ENCODE data around the gene SLC5A8.
"Not testable (repeated sequence)": the region's sequence is repeated elsewhere in the genome, so short reads cannot be mapped to it uniquely, and the experiment has no call there.

Gene SLC5A8

DNA sequence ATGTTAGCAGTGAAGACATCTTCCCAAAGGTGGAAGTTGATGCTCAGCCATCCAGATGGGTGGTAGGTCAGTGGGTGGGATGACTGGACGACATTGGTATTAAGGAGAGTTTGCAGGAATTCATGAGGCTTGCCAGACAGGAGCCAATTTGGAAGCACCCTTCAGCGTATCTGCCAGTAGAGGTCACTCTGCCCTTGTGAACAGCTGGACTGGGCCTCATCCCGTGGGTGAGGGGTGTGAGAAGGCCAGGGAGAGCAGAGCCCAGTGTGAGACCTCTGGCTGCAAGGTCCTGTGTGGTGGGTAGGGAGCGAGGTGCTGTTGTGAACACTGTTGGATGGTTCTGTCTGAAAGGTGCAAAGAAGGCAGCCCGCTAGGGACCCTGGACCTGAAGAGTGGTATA, 37.7 kb downstream of the SLC5A8 start:
- no peak for DNase-seq

DNA sequence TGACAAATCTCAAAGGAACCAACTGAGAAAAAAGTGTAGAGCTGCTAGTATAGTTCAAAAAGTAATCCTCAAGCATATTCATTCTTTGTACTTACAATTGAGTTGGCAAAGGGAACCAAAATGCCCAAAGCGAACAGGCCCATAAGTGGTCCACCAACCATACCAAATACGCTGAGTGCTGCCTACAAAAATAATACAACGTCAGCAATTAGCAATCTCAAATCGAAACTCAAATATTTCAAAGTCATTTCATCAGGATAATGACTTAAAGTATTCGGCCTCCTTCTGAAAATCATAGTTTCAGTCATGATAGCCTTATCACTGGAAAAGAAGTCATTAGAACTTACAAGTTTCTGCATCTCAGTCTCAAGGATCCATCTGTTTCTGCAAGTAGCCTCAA, 42.0 kb downstream of the SLC5A8 start:
- no peak for DNase-seq

DNA sequence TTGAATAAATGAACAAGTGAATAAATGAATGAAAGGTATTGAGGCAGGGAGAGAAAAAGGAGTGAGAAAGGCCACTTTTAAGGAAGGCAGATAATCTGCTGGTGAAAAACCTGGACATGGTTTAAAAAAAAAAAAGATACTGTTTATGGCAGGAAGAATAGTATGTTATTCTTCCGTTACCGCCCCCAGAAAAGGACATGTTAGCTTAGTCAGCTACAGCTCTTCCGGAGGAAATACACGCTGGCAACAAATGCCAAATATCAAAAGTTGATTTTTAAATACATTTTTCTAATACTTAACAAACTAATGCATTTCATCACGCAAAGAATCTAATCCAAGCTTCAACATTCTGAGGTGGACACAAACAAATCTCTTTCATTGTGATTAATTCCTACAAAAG, 43.2 kb downstream of the SLC5A8 start:
- no peak for DNase-seq

DNA sequence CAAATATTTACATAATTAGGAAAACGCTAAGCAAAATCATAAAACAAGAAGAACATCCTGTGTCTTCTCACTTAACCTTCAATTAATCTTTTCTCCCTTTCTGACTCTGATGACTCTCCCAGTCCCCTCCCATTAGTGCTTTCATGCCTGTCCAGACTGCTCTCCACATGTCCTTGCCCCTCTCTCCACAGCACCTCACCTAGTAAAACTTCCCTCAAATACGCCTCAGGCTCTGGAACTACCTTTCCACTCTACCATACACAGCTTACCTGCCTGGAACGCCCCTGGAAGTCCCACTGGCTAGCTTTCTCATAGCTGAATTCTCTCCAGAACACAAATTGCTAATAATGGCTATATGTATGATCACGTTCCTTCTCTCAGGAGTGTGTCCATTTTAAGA, 44.7 kb downstream of the SLC5A8 start:
- no peak for DNase-seq

DNA sequence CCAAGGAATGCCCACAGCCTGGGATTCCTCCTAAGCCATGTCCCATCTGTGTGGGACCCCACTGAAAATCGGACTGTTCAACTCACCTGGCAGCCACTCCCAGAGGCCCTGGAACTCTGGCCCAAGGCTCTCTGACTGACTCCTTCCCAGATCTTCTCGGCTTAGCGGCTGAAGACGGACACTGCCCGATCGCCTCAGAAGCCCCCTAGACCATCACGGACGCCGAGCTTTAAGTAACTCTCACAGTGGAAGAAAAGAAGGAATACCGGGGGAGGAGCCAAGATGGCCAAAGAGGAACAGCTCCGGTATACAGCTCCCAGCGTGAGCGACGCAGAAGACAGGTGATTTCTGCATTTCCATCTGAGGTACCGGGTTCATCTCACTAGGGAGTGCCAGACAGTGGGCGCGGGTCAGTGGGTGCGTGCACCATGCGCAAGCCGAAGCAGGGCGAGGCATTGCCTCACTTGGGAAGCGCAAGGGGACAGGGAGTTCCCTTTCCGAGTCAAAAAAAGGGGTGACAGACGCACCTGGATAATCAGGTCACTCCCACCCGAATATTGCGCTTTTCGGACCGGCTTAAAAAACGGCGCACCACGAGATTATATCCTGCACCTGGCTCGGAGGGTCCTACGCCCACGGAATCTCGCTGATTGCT, 64.1 kb downstream of the SLC5A8 start:
- DNase-seq = not testable (repeated sequence)

DNA sequence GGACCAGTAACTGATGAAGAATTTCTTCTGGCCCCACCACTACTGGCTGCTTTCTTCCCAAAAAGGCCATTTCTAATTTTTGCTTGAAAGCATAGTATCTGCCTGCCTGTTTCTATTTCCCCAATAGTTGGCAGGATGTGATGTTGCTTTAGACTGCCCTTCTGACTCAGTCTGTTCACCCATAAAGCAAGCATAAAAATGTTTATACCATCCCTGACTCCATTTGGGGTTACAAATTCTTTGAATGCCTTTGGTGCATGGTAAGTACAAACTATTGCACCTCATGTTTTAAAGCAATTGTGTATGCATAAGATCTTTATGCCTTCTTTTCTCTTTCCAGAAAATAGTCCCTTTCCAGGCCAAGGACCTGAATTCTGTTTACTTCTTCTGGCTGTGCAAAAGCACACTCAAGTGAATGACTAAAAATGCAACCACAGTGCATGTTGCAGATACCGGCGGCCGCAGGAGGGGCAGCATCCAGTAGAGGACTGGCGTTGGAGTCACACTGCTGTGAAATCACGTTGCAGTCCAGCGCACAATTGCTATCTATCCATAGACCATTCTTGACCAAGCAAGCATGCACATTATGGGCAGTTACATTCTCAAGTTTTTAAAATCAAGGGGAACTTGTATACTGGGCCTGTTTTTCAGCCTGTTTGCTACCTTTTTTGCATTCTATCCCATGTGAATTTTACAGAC, 82.4 kb downstream of the SLC5A8 start:
- no peak for DNase-seq

DNA sequence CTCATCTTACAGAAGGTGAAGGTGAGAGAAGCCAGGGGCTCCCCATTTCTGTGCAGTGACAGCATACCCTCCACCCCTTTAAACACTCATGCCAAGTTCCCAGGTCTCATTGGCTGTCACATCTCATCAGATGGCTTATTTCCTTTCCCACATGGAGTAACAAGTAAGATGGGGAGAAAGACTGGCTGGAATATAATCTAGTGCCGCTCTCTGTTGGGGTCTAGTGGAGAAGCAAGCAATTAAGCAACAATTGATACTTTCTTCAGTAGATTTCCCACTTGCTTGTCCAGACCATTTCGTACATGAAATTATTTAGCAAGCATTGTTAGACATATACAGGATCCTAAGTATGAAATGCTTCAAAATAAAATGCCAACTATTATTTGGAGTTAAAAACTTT, 92.2 kb downstream of the SLC5A8 start:
- no peak for DNase-seq

DNA sequence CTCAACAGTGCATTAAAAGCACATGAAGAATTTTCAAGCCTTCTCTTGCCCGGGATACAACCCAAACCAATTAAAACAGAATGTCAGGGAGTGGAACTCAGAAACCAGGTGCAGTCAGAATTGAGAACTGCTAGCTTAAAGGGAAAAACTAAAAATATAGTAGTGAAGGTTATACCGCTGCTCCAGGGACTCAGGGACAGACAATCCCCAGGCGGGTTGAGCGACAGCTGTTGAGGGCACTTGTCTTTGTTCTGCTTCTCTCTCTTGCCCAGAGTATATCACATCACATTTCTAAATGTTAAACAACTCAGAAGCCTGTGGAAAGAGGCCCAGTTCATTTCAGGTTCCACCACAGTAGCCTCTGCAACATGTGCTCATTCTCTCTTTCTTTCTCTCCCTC, 93.1 kb downstream of the SLC5A8 start:
- no peak for DNase-seq

DNA sequence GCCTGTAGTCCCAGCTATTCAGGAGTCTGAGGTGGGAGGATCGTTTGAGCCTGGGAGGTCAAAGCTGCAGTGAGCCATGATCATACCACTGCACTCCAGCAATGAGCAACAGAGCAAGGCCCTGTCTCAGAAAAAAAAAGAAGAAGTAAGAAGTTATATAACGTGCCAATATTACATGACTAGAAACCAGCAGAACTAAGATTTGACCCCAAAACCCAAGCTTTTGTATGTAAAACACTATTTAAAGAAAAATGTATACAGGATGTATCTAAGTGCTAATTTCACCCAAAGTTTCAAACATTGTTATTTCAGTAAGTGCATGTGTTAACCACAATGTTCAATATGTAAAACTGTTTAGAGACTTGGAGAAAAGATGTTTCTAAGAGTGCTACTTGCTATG, 94.7 kb downstream of the SLC5A8 start:
- DNase-seq = no peak

DNA sequence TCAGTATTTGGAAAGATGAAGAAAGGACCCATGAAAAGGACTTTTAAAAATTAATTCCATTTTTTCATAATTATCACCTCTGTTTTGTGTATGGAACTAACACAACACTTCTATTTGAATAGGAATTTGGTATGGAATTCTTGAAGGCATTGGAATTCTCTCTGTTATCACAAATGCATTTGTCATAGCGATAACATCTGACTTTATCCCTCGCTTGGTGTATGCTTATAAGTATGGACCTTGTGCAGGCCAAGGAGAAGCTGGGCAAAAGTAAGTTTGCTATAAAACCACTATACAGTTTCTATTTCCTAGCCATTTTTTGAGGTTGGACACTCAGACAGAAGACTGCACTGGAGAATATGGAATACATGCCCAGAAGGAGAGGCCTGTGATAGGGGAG, 98.6 kb downstream of the SLC5A8 start:
- no peak for DNase-seq

DNA sequence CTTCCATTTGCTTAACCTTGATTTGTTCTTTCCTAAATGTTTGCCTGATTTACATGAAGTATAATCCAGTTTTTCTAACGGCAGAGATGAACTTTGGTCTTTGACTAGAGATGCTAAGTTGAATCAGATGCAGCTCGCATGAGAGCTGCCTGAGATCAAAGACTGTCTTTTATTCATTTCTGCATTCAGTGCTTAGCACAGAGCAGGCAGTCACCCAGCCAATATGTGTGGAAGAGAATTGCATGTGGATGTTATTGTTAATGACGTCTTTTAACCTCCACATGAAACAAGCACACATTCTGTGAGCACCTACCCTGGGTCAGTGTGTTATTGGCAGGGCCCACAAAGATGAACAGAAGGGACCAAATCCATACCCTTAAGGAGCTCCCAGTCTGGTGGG, 99.2 kb downstream of the SLC5A8 start:
- DNase-seq = no peak

DNA sequence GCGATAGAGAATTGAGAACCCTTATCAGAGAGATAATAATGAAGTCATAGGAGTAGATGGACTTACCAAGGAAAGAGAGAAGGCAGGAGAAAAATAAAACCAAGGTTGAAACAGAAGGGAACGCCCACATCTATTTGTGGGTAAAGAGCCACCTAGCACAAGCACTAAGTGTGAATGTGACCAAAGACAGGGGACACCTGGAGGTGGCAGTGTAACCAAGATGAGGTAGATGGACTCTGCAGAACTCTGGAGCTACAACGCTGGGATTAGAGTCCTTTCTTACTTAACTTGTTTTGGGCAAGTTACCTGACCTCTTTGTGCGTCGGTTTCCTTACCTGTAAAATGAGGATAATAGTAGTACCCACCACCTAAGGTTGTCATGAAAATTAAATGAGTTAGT, 101.9 kb downstream of the SLC5A8 start:
- DNase-seq = no peak

DNA sequence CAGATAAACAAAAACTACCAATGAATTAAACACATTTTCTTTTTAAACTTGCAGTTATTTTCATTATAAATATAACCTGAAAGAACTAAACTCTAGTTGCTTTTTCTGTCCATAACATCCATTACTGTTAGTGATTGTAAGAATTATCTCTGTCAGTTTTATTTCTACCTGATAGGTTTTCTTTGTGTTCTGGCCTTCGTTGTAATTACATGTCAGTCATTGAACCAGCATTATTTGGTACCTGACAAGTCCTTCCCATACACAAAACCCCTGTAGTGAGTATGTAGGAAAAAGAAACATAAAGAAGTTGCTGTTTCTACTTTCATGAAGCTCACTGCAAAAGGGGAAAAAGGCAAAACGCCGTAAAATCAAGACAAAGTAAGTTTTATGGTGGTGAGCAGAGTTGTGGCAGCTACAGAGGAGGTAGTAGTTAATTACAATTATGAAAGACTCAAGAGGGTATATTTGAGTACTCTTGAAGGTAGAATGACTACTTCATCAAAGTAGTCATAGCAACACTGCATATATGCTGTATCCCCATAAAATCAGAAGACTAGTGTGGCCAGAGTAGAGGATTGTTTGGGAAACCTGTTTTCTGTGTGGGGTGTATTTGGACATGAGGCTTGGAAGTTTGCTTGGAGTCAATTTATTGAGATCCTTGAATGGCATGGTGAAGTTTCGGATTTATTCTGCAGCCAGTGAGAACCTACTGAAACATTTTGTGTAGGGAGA, 102.8 kb downstream of the SLC5A8 start:
- DNase-seq = no peak

All from effector CD4-positive, alpha-beta T cell (primary cell).